Left ventricle myocardium inferior (tissue), 1 donor: ENCODE measurements around the gene SIN3A. TPM values are rescaled to one million over a fixed set of nuclear protein-coding genes. Genes with fewer than 3 reads are reported as not detected.

Experiments used
- DNase-seq: peaks from one replicate; pipeline ENCODE4 v3.0.0-alpha.2; 2020
- H3K27ac ChIP-seq: fragments of 200-600 bp; replicated peaks from 2 replicates; pipeline ENCODE4 v1.8.0; 2021
- H3K27me3 ChIP-seq: fragments of 200-600 bp; 2 replicates; pipeline ENCODE4 v1.8.0; 2021; ENCODE audit warnings: low read depth
- H3K36me3 ChIP-seq: fragments of 200-600 bp; 2 replicates; pipeline ENCODE4 v1.8.0; 2021
- H3K4me1 ChIP-seq: fragments of 200-600 bp; 2 replicates; pipeline ENCODE4 v1.8.0; 2021
- H3K4me3 ChIP-seq: fragments of 200-600 bp; 2 replicates; pipeline ENCODE4 v1.8.0; 2021; ENCODE audit warnings: mild to moderate bottlenecking, moderate library complexity
- H3K9me3 ChIP-seq: fragments of 200-600 bp; replicated peaks from 2 replicates; pipeline ENCODE4 v1.8.0; 2021
- CTCF ChIP-seq: fragments of 200-600 bp; IDR thresholded peaks from 2 replicates; pipeline ENCODE4 v1.8.0; 2021; ENCODE audit warnings: antibody characterized with exemption, mild to moderate bottlenecking, borderline replicate concordance
- intact Hi-C: fragments of 100-400 bp; cut with micrococcal nuclease; formaldehyde crosslinking; loops from one replicate; pipeline ENCODE4 v1.11.0; 2022
- total RNA-seq: library from RNA; stranded (reverse); fragmentation: NEBNext Ultra II Directional; extraction: Animal tissue kit (Norgen Biotek cat#: 25700); gene quantifications from one replicate; pipeline ENCODE4 v1.2.1, GENCODE V29; 2021
- donor health status: DM: no; HTN: yes; CAD: no; lungs with severe emphysema.

The SIN3A gene
- total RNA-seq, 1 donor from 2014 or later = 28.0 TPM

- Histone ChIP-seq H3K27me3 (no peaks in the 10 kb centered on the region), H3K27ac (no peak overlapping the region), H3K9me3 (no peaks in the 10 kb centered on the region), H3K4me1 (peaks cover 3% of the 10 kb centered on the region), H3K36me3 (peaks cover 51% of the 10 kb centered on the region), H3K4me3 (no peak overlapping the region)
- intact Hi-C loops = no loop called here
- DNase-seq = no peak
- TF ChIP-seq CTCF = no peak
Measured at GRCh38 chr15:75422554-75422953, 28.9 kb downstream of the SIN3A start.

- DNase-seq = no peak
- Histone ChIP-seq H3K4me3 (no peak overlapping the region), H3K27ac (no peak overlapping the region), H3K9me3 (no peaks in the 10 kb centered on the region), H3K27me3 (no peaks in the 10 kb centered on the region), H3K36me3 (peaks cover 45% of the 10 kb centered on the region), H3K4me1 (no peaks in the 10 kb centered on the region)
- TF ChIP-seq CTCF = no peak
- intact Hi-C loops = no loop called here
Measured at GRCh38 chr15:75420698-75421097, 30.8 kb downstream of the SIN3A start.

GRCh38 chr15:75416584-75416983, 34.9 kb downstream of the SIN3A start:
- H3K36me3 ChIP-seq = peaks cover 54% of the 10 kb centered on the region
- intact Hi-C loops = no loop called here
- TF ChIP-seq CTCF = no peak

GRCh38 chr15:75410196-75410595, 41.3 kb downstream of the SIN3A start:
- H3K4me3 ChIP-seq = no peak overlapping the region
- H3K27me3 ChIP-seq = no peaks in the 10 kb centered on the region
- H3K27ac ChIP-seq = no peak overlapping the region
- no peaks in the 10 kb centered on the region for H3K4me1 ChIP-seq
- no peak for TF ChIP-seq CTCF
- DNase-seq = no peak
- H3K36me3 ChIP-seq = peaks cover 91% of the 10 kb centered on the region
- intact Hi-C loops = no loop called here
- no peaks in the 10 kb centered on the region for H3K9me3 ChIP-seq

More at GRCh38 chr15:75416584-75416983, 34.9 kb downstream of the SIN3A start:
- Histone ChIP-seq H3K27me3 (no peaks in the 10 kb centered on the region), H3K4me1 (no peaks in the 10 kb centered on the region), H3K27ac (no peak overlapping the region), H3K9me3 (no peaks in the 10 kb centered on the region), H3K4me3 (no peak overlapping the region)
- DNase-seq = no peak

- H3K27me3 ChIP-seq = no peaks in the 10 kb centered on the region
- intact Hi-C loops = no loop called here
- no peak for TF ChIP-seq CTCF
- H3K36me3 ChIP-seq = peaks cover 96% of the 10 kb centered on the region
- H3K9me3 ChIP-seq = no peaks in the 10 kb centered on the region
- no peak for DNase-seq
- no peaks in the 10 kb centered on the region for H3K4me1 ChIP-seq
- H3K4me3 ChIP-seq = no peak overlapping the region
- no peak overlapping the region for H3K27ac ChIP-seq
Measured at GRCh38 chr15:75407083-75407482, 44.4 kb downstream of the SIN3A start.

GRCh38 chr15:75403892-75404291, 47.6 kb downstream of the SIN3A start:
- no peak overlapping the region for H3K27ac ChIP-seq
- H3K27me3 ChIP-seq = no peaks in the 10 kb centered on the region
- peaks cover 96% of the 10 kb centered on the region for H3K36me3 ChIP-seq
- intact Hi-C loops = no loop called here
- H3K9me3 ChIP-seq = no peaks in the 10 kb centered on the region
- TF ChIP-seq CTCF = no peak
- H3K4me3 ChIP-seq = no peak overlapping the region
- no peaks in the 10 kb centered on the region for H3K4me1 ChIP-seq
- no peak for DNase-seq
